Endothelial cell (in vitro differentiated cells): Measurements from ENCODE around the gene LIN28B. TPM values are rescaled to one million over a fixed set of nuclear protein-coding genes. Genes with fewer than 3 reads are reported as not detected.
A peak's percentile ranks its signal among the peaks of the same experiment; 100 is the strongest.

Source experiments
- DNase-seq: peaks from one replicate; pipeline ENCODE4 v3.0.0; 2021; ENCODE audit warnings: low spot score
- H3K27ac Mint-ChIP-seq: one replicate; pipeline ENCODE4 v1.8.0; 2021; ENCODE audit warnings: mixed read lengths, inconsistent platforms; ENCODE audit not compliant: unreplicated experiment
- H3K27me3 Mint-ChIP-seq: one replicate; pipeline ENCODE4 v1.8.0; 2021; ENCODE audit warnings: mild to moderate bottlenecking, moderate library complexity, mixed read lengths, inconsistent platforms; ENCODE audit not compliant: unreplicated experiment
- H3K36me3 Mint-ChIP-seq: one replicate; pipeline ENCODE4 v1.8.0; 2021; ENCODE audit warnings: mild to moderate bottlenecking, low read depth, mixed read lengths, inconsistent platforms; ENCODE audit not compliant: unreplicated experiment
- H3K4me1 Mint-ChIP-seq: one replicate; pipeline ENCODE4 v1.8.0; 2021; ENCODE audit warnings: mild to moderate bottlenecking, mixed read lengths, inconsistent platforms; ENCODE audit not compliant: unreplicated experiment
- H3K4me3 Mint-ChIP-seq: one replicate; pipeline ENCODE4 v1.8.0; 2021; ENCODE audit warnings: mild to moderate bottlenecking, mixed read lengths, inconsistent platforms; ENCODE audit not compliant: unreplicated experiment
- H3K9me3 Mint-ChIP-seq: one replicate; pipeline ENCODE4 v1.8.0; 2021; ENCODE audit warnings: mixed read lengths, inconsistent platforms; ENCODE audit not compliant: unreplicated experiment
- total RNA-seq: library from RNA; stranded (reverse); fragmentation: NEBNext Ultra II Directional; extraction: Animal tissue kit (Norgen Biotek cat#: 25700); gene quantifications from one replicate; pipeline ENCODE4 v1.2.1, GENCODE V29; 2021; ENCODE audit not compliant: unreplicated experiment
- TF ChIP-seq, protein P1 (sequence below): fragments of 200-600 bp; sonication (generic); IDR thresholded peaks from one replicate; pipeline ENCODE4 v1.5.0; 2021; ENCODE audit warnings: antibody characterized with exemption; ENCODE audit not compliant: unreplicated experiment

LIN28B gene
- total RNA-seq, 1 donor from 2014 or later: 36.9 TPM

DNA sequence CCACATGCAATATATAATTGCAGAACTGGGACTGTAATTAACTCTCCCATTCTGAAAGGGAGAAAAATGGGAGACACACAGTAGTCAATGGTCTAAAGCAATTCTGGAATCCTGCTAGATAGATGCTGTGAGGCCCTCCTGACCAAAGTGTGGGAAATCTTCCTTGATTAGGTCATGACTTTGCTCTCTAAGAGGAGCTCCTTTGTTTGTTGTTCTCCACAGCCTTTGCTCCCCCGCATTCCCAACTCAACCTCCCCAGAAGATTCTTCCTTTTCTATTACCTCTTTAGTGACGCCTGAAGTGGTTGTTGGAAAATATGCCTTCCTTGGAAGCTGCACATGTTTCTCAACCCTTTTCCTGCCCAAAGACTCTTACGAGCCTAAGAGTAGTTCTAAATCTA, 28.8 kb upstream of the LIN28B start:
- Mint-ChIP-seq H3K4me3 (no peak overlapping the region), H3K36me3 (no peaks in the 10 kb centered on the region), H3K9me3 (no peaks in the 10 kb centered on the region), H3K27me3 (no peaks in the 10 kb centered on the region), H3K27ac (no peak overlapping the region), H3K4me1 (no peaks in the 10 kb centered on the region)
- DNase-seq: no peak
- TF ChIP-seq, protein P1, sequence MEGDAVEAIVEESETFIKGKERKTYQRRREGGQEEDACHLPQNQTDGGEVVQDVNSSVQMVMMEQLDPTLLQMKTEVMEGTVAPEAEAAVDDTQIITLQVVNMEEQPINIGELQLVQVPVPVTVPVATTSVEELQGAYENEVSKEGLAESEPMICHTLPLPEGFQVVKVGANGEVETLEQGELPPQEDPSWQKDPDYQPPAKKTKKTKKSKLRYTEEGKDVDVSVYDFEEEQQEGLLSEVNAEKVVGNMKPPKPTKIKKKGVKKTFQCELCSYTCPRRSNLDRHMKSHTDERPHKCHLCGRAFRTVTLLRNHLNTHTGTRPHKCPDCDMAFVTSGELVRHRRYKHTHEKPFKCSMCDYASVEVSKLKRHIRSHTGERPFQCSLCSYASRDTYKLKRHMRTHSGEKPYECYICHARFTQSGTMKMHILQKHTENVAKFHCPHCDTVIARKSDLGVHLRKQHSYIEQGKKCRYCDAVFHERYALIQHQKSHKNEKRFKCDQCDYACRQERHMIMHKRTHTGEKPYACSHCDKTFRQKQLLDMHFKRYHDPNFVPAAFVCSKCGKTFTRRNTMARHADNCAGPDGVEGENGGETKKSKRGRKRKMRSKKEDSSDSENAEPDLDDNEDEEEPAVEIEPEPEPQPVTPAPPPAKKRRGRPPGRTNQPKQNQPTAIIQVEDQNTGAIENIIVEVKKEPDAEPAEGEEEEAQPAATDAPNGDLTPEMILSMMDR: no peak

DNA sequence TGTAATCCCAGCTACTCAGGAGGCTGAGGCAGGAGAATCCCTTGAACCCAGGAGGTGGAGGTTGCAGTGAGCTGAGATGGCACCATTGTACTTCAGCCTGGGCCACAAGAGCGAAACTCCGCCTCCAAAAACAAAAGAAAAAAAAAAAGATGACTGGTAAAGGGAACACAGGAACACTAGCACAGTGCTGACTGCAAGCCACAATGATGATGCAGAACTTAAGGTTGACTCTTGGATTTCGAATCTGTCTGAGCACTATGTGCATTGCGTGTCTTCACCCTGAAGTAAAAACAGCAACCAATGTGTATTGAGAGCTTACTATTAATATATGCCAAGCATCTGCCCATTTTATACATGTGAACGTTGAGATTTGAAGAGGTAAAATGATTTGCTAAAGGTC, 27.6 kb upstream of the LIN28B start:
- Mint-ChIP-seq H3K9me3 (no peaks in the 10 kb centered on the region), H3K4me1 (no peaks in the 10 kb centered on the region), H3K36me3 (no peaks in the 10 kb centered on the region), H3K27ac (no peak overlapping the region), H3K4me3 (no peak overlapping the region), H3K27me3 (no peaks in the 10 kb centered on the region)
- DNase-seq: no peak
- TF ChIP-seq, protein P1: no peak

DNA sequence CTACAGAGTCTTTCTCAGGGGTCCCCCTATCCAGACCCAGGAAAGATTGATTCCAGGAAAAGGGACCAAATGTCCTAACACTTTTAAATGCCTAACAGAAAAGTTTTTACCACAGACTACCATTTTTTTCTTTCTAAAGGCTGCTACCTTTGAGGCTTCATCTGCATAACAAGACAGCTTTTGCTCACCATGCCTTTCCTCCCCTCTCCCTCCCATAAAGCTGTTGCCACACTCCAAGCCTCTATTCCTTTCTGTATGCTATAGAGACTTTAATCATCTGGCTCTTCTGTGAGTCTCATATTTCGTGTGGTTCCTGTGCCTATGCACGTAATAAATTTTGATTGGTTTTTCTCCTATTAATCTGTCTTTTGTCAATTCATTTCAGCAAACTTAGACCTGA, 26.0 kb upstream of the LIN28B start:
- H3K27ac Mint-ChIP-seq: no peak overlapping the region
- no peak for DNase-seq

DNA sequence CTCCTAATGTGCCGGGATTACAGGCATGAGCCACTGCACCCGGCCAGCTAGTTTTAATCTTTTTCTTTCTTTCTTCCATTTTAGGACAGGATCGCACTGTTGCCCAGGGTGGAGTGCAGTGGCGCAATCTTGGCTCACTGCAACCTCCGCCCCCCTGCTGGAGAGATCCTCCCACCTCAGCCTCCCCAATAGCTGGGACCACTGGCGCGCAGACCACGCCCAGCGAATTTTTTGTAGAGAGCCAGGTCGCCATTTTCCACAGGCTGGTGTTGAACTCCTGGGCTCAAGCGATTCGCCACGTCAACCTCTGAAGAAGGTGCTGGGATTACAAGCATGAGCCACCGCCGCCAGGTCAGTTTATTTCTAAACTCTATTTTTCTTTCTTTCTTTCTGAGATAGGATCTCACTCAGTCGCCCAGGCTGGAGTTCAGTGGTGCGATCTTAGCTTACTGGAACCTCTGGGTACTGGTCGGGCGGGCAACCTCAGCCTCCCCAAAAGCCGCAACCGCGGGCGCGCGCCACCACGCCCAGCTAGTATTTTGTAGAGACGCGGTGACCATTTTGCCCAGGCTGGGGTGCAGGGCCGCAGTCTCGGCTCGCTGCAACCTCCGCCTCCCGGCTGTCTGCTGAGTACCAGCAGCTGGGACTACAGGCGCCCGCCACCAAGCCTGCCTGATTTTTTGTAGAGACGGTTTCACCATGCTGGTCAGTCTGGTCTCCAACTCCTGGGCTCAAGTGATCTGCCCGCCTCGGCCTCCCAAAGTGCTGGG, 20.0 kb upstream of the LIN28B start:
- Mint-ChIP-seq H3K27ac (no peak overlapping the region), H3K36me3 (peaks cover 6% of the 10 kb centered on the region), H3K9me3 (no peaks in the 10 kb centered on the region), H3K27me3 (peaks cover 4% of the 10 kb centered on the region), H3K4me1 (peaks cover 6% of the 10 kb centered on the region), H3K4me3 (no peak overlapping the region)
- DNase-seq: no peak
- TF ChIP-seq, protein P1: no peak

More for the DNA sequence above, 26.0 kb upstream of the LIN28B start:
- Mint-ChIP-seq H3K9me3 (no peaks in the 10 kb centered on the region), H3K27me3 (no peaks in the 10 kb centered on the region), H3K4me1 (no peaks in the 10 kb centered on the region), H3K36me3 (no peaks in the 10 kb centered on the region), H3K4me3 (no peak overlapping the region)
- TF ChIP-seq, protein P1: no peak

DNA sequence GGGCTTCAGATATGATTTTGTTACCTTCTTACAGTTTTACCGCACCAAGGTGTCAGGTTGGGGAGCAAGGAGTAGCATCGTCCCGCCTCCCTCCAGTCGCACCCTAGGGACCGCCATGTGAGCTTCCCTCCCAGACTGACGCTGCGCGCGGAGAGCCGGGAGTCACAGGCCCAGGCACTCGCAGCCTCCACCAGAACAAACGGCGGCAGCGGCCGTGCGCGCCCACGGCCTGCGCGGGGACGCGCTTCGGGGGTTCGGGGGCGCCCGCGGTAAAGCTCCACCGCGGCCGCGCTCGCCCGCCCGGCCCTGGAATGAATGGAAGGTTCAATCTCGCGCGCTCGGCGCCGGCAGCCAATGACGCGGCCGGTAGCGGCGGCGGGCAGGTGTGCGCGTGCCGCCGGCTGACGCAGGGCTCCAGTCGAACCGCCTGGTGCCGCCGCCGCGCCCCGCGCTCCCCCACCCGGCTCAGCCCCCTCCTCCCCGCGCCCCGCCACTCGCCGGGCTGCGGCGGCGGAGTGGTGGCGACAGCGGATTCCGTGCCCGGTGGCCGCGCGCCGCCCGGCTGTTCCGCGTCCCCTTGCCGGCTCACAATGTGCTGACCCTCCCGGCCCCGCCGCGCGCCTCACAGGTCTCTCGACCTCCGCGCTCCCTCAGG, 16.5 kb upstream of the LIN28B start:
- TF ChIP-seq, protein P1: no peak
- peaks cover 6% of the 10 kb centered on the region for H3K36me3 Mint-ChIP-seq
- no peaks in the 10 kb centered on the region for H3K9me3 Mint-ChIP-seq
- H3K4me3 Mint-ChIP-seq: peak overlapping the region; percentile 93
- peaks cover 4% of the 10 kb centered on the region for H3K27me3 Mint-ChIP-seq
- DNase-seq: peak; percentile 81
- peak overlapping the region; percentile 80 for H3K27ac Mint-ChIP-seq
- peaks cover 6% of the 10 kb centered on the region for H3K4me1 Mint-ChIP-seq
